ENCODE data around the gene FAM221B.
A peak's percentile ranks its signal among the peaks of the same experiment; 100 is the strongest.

FAM221B gene

DNA sequence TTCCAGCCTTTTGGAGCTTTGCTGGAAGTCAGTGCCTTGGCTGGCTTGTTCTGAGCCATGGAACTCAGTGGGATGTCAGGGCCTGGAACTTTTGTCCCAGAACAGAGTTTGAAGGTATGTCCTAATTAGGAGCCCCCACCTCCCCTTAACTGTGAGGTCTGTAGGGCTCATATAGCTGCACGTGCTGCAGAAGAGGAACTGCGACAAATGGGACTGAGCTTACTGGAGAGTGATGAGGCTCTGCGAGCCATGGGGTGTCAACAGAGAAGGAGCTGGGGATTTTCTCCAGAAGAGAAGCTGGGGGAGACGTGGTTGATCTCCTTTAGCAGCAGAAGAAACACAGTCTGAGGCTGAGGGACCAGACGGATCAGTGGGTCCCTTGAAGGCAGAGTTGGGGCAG lies 11.4 kb upstream of the FAM221B start:
- Histone ChIP-seq H3K4me1 (ENCODE audit: control insufficient read depth, low read depth, low read length) (no peaks in the 10 kb centered on the region), H3K56ac (ENCODE audit: low read length) (no peak overlapping the region), H3K9ac (ENCODE audit: low read length) (no peak overlapping the region), H3K27ac (ENCODE audit: low read depth, low read length) (no peak overlapping the region), H3K36me3 (ENCODE audit: control insufficient read depth, insufficient read depth, low read length) (no peaks in the 10 kb centered on the region), H3K18ac (ENCODE audit: low read length) (no peak overlapping the region), H2BK15ac (replicated peaks; ENCODE audit: low read depth) (no peak overlapping the region), H4K8ac (ENCODE audit: low read depth, low read length) (no peak overlapping the region), H3K4me2 (ENCODE audit: low read length) (no peak overlapping the region), H2BK120ac (ENCODE audit: low read depth, low read length) (no peak overlapping the region), H3K79me1 (ENCODE audit: low read length) (no peaks in the 10 kb centered on the region), H3K27me3 (ENCODE audit: insufficient read depth, low read length, poor library complexity) (no peaks in the 10 kb centered on the region), H3K4ac (ENCODE audit: low read depth, low read length) (no peak overlapping the region), H4K5ac (ENCODE audit: low read length) (no peak overlapping the region), H2BK5ac (ENCODE audit: low read length) (no peak overlapping the region), H3K23ac (ENCODE audit: low read length) (no peak overlapping the region), H2AK5ac (ENCODE audit: low read length) (no peak overlapping the region), H3K4me3 (ENCODE audit: low read length) (no peak overlapping the region), H3K79me2 (ENCODE audit: control insufficient read depth, insufficient read depth, low read length) (no peaks in the 10 kb centered on the region)
- no peak for DNase-seq
- WGBS (ENCODE audit: extremely low coverage, insufficient coverage, low lambda C conversion rate) = no CpG with 5 or more reads among the region's 5 CpGs

DNA sequence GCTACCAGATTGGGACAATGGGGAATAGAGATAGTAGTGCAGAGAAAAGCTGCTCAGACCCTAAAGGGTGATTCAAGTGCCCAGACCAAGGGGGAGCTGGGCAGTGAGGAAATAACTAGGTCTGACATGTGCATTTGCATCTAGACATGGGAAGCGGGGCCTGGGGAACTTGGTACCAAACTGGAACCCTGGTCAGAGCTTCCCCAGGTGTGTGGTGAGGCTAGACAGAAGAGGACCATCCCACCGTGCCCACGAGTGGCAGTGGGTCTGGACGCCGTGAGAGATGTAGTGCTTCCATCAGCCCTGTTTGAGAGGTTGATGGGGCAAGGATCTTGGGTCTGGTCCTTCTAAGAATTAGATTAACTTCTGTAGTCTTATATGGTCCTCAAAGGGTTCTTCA lies 8.1 kb upstream of the FAM221B start:
- H3K18ac ChIP-seq (ENCODE audit: low read length) = no peak overlapping the region
- H3K27me3 ChIP-seq (ENCODE audit: insufficient read depth, low read length, poor library complexity) = no peaks in the 10 kb centered on the region
- H3K9ac ChIP-seq (ENCODE audit: low read length) = no peak overlapping the region
- no peak overlapping the region for H3K27ac ChIP-seq (ENCODE audit: low read depth, low read length)
- H3K23ac ChIP-seq (ENCODE audit: low read length) = no peak overlapping the region
- H3K56ac ChIP-seq (ENCODE audit: low read length) = no peak overlapping the region
- H2BK120ac ChIP-seq (ENCODE audit: low read depth, low read length) = no peak overlapping the region
- H4K5ac ChIP-seq (ENCODE audit: low read length) = no peak overlapping the region
- no peaks in the 10 kb centered on the region for H3K79me1 ChIP-seq (ENCODE audit: low read length)
- DNase-seq = no peak
- no peak overlapping the region for H3K4me3 ChIP-seq (ENCODE audit: low read length)
- no peaks in the 10 kb centered on the region for H3K79me2 ChIP-seq (ENCODE audit: control insufficient read depth, insufficient read depth, low read length)
- H3K4me2 ChIP-seq (ENCODE audit: low read length) = no peak overlapping the region
- no peak overlapping the region for H3K4ac ChIP-seq (ENCODE audit: low read depth, low read length)
- H2AK5ac ChIP-seq (ENCODE audit: low read length) = no peak overlapping the region
- no CpG with 5 or more reads among the region's 5 CpGs for WGBS (ENCODE audit: extremely low coverage, insufficient coverage, low lambda C conversion rate)
- H4K8ac ChIP-seq (ENCODE audit: low read depth, low read length) = no peak overlapping the region
- no peak overlapping the region for H2BK5ac ChIP-seq (ENCODE audit: low read length)
- H2BK15ac ChIP-seq (replicated peaks; ENCODE audit: low read depth) = no peak overlapping the region
- H3K4me1 ChIP-seq (ENCODE audit: control insufficient read depth, low read depth, low read length) = no peaks in the 10 kb centered on the region
- no peaks in the 10 kb centered on the region for H3K36me3 ChIP-seq (ENCODE audit: control insufficient read depth, insufficient read depth, low read length)

DNA sequence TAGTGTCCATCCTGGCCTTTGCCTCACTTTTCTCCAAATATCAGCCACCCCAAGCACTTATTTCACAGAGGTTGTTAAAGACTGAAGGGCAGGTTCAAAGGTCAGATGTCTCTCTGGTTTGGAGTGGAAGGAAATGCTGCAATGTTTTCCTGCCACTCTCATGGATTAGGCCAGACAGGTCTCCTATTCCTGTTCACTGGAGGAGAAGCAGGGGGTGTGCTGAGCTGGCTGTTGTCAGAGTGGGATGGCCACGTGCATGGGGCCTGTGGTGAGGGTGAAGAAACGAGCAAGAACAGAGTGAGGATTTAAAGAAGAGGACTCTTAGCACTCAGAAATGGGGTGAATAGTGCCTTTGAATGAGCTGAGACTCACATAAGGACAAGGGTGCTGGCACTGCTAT lies 7.2 kb upstream of the FAM221B start:
- H4K5ac ChIP-seq (ENCODE audit: low read length) = no peak overlapping the region
- no peaks in the 10 kb centered on the region for H3K36me3 ChIP-seq (ENCODE audit: control insufficient read depth, insufficient read depth, low read length)
- no peaks in the 10 kb centered on the region for H3K79me2 ChIP-seq (ENCODE audit: control insufficient read depth, insufficient read depth, low read length)
- H2AK5ac ChIP-seq (ENCODE audit: low read length) = no peak overlapping the region
- no peak for DNase-seq
- H3K27ac ChIP-seq (ENCODE audit: low read depth, low read length) = no peak overlapping the region
- no peak overlapping the region for H4K8ac ChIP-seq (ENCODE audit: low read depth, low read length)
- no peak overlapping the region for H3K9ac ChIP-seq (ENCODE audit: low read length)
- H3K23ac ChIP-seq (ENCODE audit: low read length) = no peak overlapping the region
- no peaks in the 10 kb centered on the region for H3K4me1 ChIP-seq (ENCODE audit: control insufficient read depth, low read depth, low read length)
- no peak overlapping the region for H2BK15ac ChIP-seq (replicated peaks; ENCODE audit: low read depth)
- H3K79me1 ChIP-seq (ENCODE audit: low read length) = no peaks in the 10 kb centered on the region
- no peak overlapping the region for H2BK120ac ChIP-seq (ENCODE audit: low read depth, low read length)
- no peak overlapping the region for H2BK5ac ChIP-seq (ENCODE audit: low read length)
- no peak overlapping the region for H3K4ac ChIP-seq (ENCODE audit: low read depth, low read length)
- H3K27me3 ChIP-seq (ENCODE audit: insufficient read depth, low read length, poor library complexity) = no peaks in the 10 kb centered on the region
- H3K56ac ChIP-seq (ENCODE audit: low read length) = no peak overlapping the region
- H3K4me3 ChIP-seq (ENCODE audit: low read length) = no peak overlapping the region
- H3K4me2 ChIP-seq (ENCODE audit: low read length) = no peak overlapping the region
- no CpG with 5 or more reads among the region's 2 CpGs for WGBS (ENCODE audit: extremely low coverage, insufficient coverage, low lambda C conversion rate)
- H3K18ac ChIP-seq (ENCODE audit: low read length) = no peak overlapping the region

DNA sequence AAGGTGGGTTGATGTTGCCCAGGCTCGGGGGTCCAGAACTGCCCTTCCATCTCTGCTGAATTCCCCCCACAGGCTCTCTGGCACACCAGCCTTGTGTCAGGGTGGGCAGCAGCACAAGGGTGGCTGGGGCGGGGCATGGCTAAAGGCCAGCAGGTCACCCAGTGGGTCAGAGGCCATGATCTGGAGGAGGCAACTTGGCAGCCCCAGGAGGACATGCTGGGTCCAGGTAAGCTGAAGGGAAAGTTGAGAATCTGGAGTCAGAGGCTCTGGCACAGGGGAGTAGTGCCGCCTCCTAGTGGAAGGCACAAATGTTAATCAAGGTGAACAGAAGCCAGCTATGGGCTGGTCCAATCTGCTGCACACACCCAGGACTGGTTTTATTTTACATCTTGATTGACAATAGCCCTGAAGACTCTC lies 6.7 kb upstream of the FAM221B start:
- Histone ChIP-seq H4K5ac (ENCODE audit: low read length) (no peak overlapping the region), H2AK5ac (ENCODE audit: low read length) (no peak overlapping the region), H2BK5ac (ENCODE audit: low read length) (no peak overlapping the region), H3K9ac (ENCODE audit: low read length) (no peak overlapping the region), H3K27ac (ENCODE audit: low read depth, low read length) (no peak overlapping the region), H4K8ac (ENCODE audit: low read depth, low read length) (no peak overlapping the region), H3K18ac (ENCODE audit: low read length) (no peak overlapping the region), H3K27me3 (ENCODE audit: insufficient read depth, low read length, poor library complexity) (no peaks in the 10 kb centered on the region), H2BK15ac (replicated peaks; ENCODE audit: low read depth) (no peak overlapping the region), H3K56ac (ENCODE audit: low read length) (no peak overlapping the region), H3K23ac (ENCODE audit: low read length) (no peak overlapping the region), H3K79me2 (ENCODE audit: control insufficient read depth, insufficient read depth, low read length) (no peaks in the 10 kb centered on the region), H3K4ac (ENCODE audit: low read depth, low read length) (no peak overlapping the region), H3K36me3 (ENCODE audit: control insufficient read depth, insufficient read depth, low read length) (no peaks in the 10 kb centered on the region), H3K4me3 (ENCODE audit: low read length) (no peak overlapping the region), H3K4me1 (ENCODE audit: control insufficient read depth, low read depth, low read length) (no peaks in the 10 kb centered on the region), H2BK120ac (ENCODE audit: low read depth, low read length) (no peak overlapping the region), H3K79me1 (ENCODE audit: low read length) (no peaks in the 10 kb centered on the region), H3K4me2 (ENCODE audit: low read length) (no peak overlapping the region)
- no CpG with 5 or more reads among the region's 3 CpGs for WGBS (ENCODE audit: extremely low coverage, insufficient coverage, low lambda C conversion rate)
- DNase-seq = peak; percentile 54

DNA sequence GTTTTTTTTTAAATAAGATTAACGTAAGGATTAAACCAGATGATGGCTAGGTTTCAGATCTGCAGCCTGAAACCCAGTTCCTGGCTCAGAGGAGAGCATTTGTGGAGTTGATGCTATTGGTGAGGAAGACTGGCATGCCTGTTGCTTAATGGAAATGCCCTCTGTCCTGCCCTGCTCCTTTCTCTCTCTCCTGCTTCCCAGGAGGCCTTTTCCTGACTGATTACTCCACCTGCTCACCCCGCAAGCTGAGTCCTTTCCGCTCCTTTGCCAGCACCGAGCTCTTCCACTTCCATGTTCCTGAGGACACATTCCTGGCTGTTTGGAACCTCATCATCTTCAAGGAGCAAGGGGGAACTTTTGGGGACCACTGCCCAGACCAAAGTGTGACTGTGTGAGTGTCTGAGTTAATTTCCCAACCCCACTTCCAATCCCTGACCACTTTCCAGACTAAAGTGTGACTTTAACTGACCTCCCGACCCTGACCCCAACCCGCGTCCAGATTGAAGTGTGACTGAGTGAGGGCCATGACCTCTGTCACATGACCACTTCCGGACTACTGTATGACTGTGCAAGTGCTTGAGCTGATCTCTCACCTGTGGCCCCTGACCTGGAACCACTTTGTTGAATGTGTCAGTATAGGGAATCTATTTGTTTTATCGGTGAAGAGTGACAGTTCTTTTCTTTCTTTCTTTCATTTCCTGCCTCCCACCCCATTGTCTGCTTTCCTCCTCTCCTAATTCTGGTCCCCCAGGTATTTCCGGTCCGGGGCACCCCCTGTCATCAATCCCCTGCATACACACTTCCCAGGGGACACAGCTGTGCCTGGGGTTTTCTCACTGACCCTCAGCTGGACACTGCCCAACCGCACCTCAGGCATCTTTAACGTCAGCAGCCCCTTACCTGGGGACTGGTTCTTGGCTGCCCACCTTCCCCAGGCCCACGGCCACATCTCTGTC lies 6.0 kb upstream of the FAM221B start:
- H3K9ac ChIP-seq (ENCODE audit: low read length) = no peak overlapping the region

More for the DNA sequence above, 6.0 kb upstream of the FAM221B start:
- no peaks in the 10 kb centered on the region for H3K79me2 ChIP-seq (ENCODE audit: control insufficient read depth, insufficient read depth, low read length)
- H3K18ac ChIP-seq (ENCODE audit: low read length) = no peak overlapping the region
- H3K4me3 ChIP-seq (ENCODE audit: low read length) = no peak overlapping the region
- peaks cover 2% of the 10 kb centered on the region for H3K4me1 ChIP-seq (ENCODE audit: control insufficient read depth, low read depth, low read length)
- no peak overlapping the region for H2BK5ac ChIP-seq (ENCODE audit: low read length)
- no peak overlapping the region for H4K8ac ChIP-seq (ENCODE audit: low read depth, low read length)
- no peak for DNase-seq
- no peak overlapping the region for H3K27ac ChIP-seq (ENCODE audit: low read depth, low read length)
- no peaks in the 10 kb centered on the region for H3K27me3 ChIP-seq (ENCODE audit: insufficient read depth, low read length, poor library complexity)
- no CpG with 5 or more reads among the region's 14 CpGs for WGBS (ENCODE audit: extremely low coverage, insufficient coverage, low lambda C conversion rate)
- no peak overlapping the region for H2BK15ac ChIP-seq (replicated peaks; ENCODE audit: low read depth)
- H2BK120ac ChIP-seq (ENCODE audit: low read depth, low read length) = no peak overlapping the region
- no peak overlapping the region for H3K4ac ChIP-seq (ENCODE audit: low read depth, low read length)
- no peak overlapping the region for H4K5ac ChIP-seq (ENCODE audit: low read length)
- H3K23ac ChIP-seq (ENCODE audit: low read length) = no peak overlapping the region
- H3K56ac ChIP-seq (ENCODE audit: low read length) = no peak overlapping the region
- H3K4me2 ChIP-seq (ENCODE audit: low read length) = no peak overlapping the region
- H3K79me1 ChIP-seq (ENCODE audit: low read length) = no peaks in the 10 kb centered on the region
- no peaks in the 10 kb centered on the region for H3K36me3 ChIP-seq (ENCODE audit: control insufficient read depth, insufficient read depth, low read length)
- no peak overlapping the region for H2AK5ac ChIP-seq (ENCODE audit: low read length)
